BE2C (cell line): ENCODE data around the gene SPHK1.

Experiments
- DNase-seq: peaks from one replicate; pipeline ENCODE4 v3.0.0-alpha.2; 2020
- H3K27me3 ChIP-seq: fragments of 250-450 bp; sonication (Bioruptor Pico); 2 replicates; pipeline ENCODE4 v1.5.1; 2020; ENCODE audit warnings: mild to moderate bottlenecking
- H3K36me3 ChIP-seq: fragments of 250-450 bp; sonication (Bioruptor Pico); 2 replicates; pipeline ENCODE4 v1.5.1; 2020; ENCODE audit warnings: mild to moderate bottlenecking
- H3K4me1 ChIP-seq: fragments of 250-450 bp; sonication (Bioruptor Pico); 2 replicates; pipeline ENCODE4 v1.5.1; 2020
- H3K4me3 ChIP-seq: 2 replicates; pipeline ENCODE4 v1.5.1; 2011; ENCODE audit warnings: low read depth, low read length
- H3K9me3 ChIP-seq: fragments of 250-450 bp; sonication (Bioruptor Pico); 2 replicates; pipeline ENCODE4 v1.5.1; 2020
- CTCF ChIP-seq: IDR thresholded peaks from 2 replicates; pipeline ENCODE4 v1.5.1; 2012; ENCODE audit warnings: mild to moderate bottlenecking, low read depth, low read length

Gene SPHK1

GRCh38 chr17:76376318-76377133 is 7.9 kb upstream of the SPHK1 start:
- Histone ChIP-seq H3K4me3 (no peak overlapping the region), H3K36me3 (no peaks in the 10 kb centered on the region), H3K27me3 (no peaks in the 10 kb centered on the region), H3K4me1 (no peaks in the 10 kb centered on the region; the same call in 1 of the 2 replicates), H3K9me3 (no peaks in the 10 kb centered on the region)
- no peak for DNase-seq
- no peak for TF ChIP-seq CTCF

- H3K4me1 ChIP-seq, result no peaks in the 10 kb centered on the region; the same call in none of the 2 replicates
- no peaks in the 10 kb centered on the region; the same call in 1 of the 2 replicates for H3K9me3 ChIP-seq
- no peaks in the 10 kb centered on the region for H3K36me3 ChIP-seq
- H3K27me3 ChIP-seq, result peaks cover 15% of the 10 kb centered on the region
- no peak for DNase-seq
- H3K4me3 ChIP-seq, result no peak overlapping the region
- no peak for TF ChIP-seq CTCF
These were observed 5.7 kb upstream of the SPHK1 start for GRCh38 chr17:76378548-76379274.

- no peaks in the 10 kb centered on the region; the same call in 1 of the 2 replicates for H3K9me3 ChIP-seq
- no peak for TF ChIP-seq CTCF
- no peaks in the 10 kb centered on the region for H3K36me3 ChIP-seq
- no peak for DNase-seq
- no peak overlapping the region for H3K4me3 ChIP-seq
- peaks cover 20% of the 10 kb centered on the region for H3K27me3 ChIP-seq
- no peaks in the 10 kb centered on the region; the same call in none of the 2 replicates for H3K4me1 ChIP-seq
These were observed 5.2 kb upstream of the SPHK1 start for GRCh38 chr17:76379275-76379641.

- Histone ChIP-seq H3K9me3 (no peaks in the 10 kb centered on the region; the same call in 1 of the 2 replicates), H3K27me3 (peaks cover 26% of the 10 kb centered on the region), H3K36me3 (no peaks in the 10 kb centered on the region), H3K4me3 (no peak overlapping the region), H3K4me1 (no peaks in the 10 kb centered on the region; the same call in none of the 2 replicates)
- TF ChIP-seq CTCF, result no peak
- no peak for DNase-seq
These were observed 4.6 kb upstream of the SPHK1 start for GRCh38 chr17:76379646-76380376.

GRCh38 chr17:76381633-76382350 is 2.6 kb upstream of the SPHK1 start:
- no peak for TF ChIP-seq CTCF
- peaks cover 10% of the 10 kb centered on the region for H3K4me1 ChIP-seq
- no peaks in the 10 kb centered on the region for H3K36me3 ChIP-seq
- H3K4me3 ChIP-seq, result no peak overlapping the region
- H3K27me3 ChIP-seq, result peaks cover 38% of the 10 kb centered on the region
- no peak for DNase-seq
- H3K9me3 ChIP-seq, result no peaks in the 10 kb centered on the region; the same call in 1 of the 2 replicates
